CD4-positive, alpha-beta T cell (primary cell): ENCODE data around the gene ERAL1. TPM values are rescaled to one million over a fixed set of nuclear protein-coding genes. Genes with fewer than 3 reads are reported as not detected.
"Not testable (repeated sequence)": the region's sequence is repeated elsewhere in the genome, so short reads cannot be mapped to it uniquely, and the experiment has no call there.

Experiments used
- ATAC-seq: fragments of 200-7000 bp; cut with Tn5 transposase; one replicate; pipeline ENCODE4 v1.10.0; 2022; ENCODE audit warnings: mild to moderate bottlenecking; ENCODE audit not compliant: poor library complexity
- CTCF ChIA-PET: fragments of 350-600 bp; sonication (Branson Sonifier 250); formaldehyde crosslinking; loops from one replicate; lab custom pipeline; 2021; ENCODE audit warnings: antibody characterized with exemption, inconsistent platforms; lab: Charles Lee
- POLR2A ChIA-PET: fragments of 350-600 bp; sonication (Branson Sonifier 250); formaldehyde crosslinking; loops from one replicate; lab custom pipeline; 2021; ENCODE audit warnings: antibody characterized with exemption, inconsistent platforms; lab: Charles Lee
- DNase-seq, 14 experiments: peaks; one replicate each; pipeline ENCODE4 v3.0.0-alpha.2; 2013 to 2020; ENCODE audit warnings: mixed read lengths in 2 of 14
- H3K27ac ChIP-seq, 2 donors: one replicate each; pipeline versions ENCODE4 v1.5.1 to v1.7.0; 2013; ENCODE audit warnings: low read length in 2 of 2, low read depth in 1 of 2, mild to moderate bottlenecking in 1 of 2
- H3K27me3 ChIP-seq, 2 experiments: 1 replicate in 1 of 2; 2 replicates in 1 of 2; pipeline versions ENCODE4 v1.6.1 to v1.7.0; 2013; ENCODE audit warnings: low read length in 2 of 2, control low read depth in 1 of 2, mild to moderate bottlenecking in 1 of 2, moderate library complexity in 1 of 2; ENCODE audit not compliant: insufficient read depth in 2 of 2, control insufficient read depth in 1 of 2
- H3K36me3 ChIP-seq: one replicate; pipeline ENCODE4 v1.6.1; 2013; ENCODE audit warnings: low read length, control low read depth; ENCODE audit not compliant: insufficient read depth
- H3K4me1 ChIP-seq: one replicate; pipeline ENCODE4 v1.6.1; 2013; ENCODE audit warnings: low read length, control low read depth; ENCODE audit not compliant: insufficient read depth
- H3K4me3 ChIP-seq: one replicate; pipeline ENCODE4 v1.5.1; 2013; ENCODE audit warnings: mild to moderate bottlenecking, low read length, moderate library complexity
- H3K9me3 ChIP-seq, 2 experiments: 1 replicate in 1 of 2; 2 replicates in 1 of 2; pipeline versions ENCODE4 v1.6.1 to v1.7.0; 2013; ENCODE audit warnings: low read length in 2 of 2, mild to moderate bottlenecking in 2 of 2, control low read depth in 1 of 2, moderate library complexity in 1 of 2; ENCODE audit not compliant: control insufficient read depth in 1 of 2, insufficient read depth in 1 of 2
- H3K27ac Mint-ChIP-seq: one replicate; pipeline ENCODE4 v1.8.0; 2020; ENCODE audit warnings: mixed read lengths
- H3K27me3 Mint-ChIP-seq: one replicate; pipeline ENCODE4 v1.8.0; 2021; ENCODE audit warnings: mixed read lengths
- H3K36me3 Mint-ChIP-seq: one replicate; pipeline ENCODE4 v1.8.0; 2021; ENCODE audit warnings: low read depth, mixed read lengths
- H3K4me1 Mint-ChIP-seq: one replicate; pipeline ENCODE4 v1.8.0; 2021; ENCODE audit warnings: low read depth, mixed read lengths
- H3K4me3 Mint-ChIP-seq: one replicate; pipeline ENCODE4 v1.8.0; 2020; ENCODE audit warnings: mild to moderate bottlenecking, mixed read lengths
- H3K9me3 Mint-ChIP-seq: one replicate; pipeline ENCODE4 v1.8.0; 2020; ENCODE audit warnings: mixed read lengths
- intact Hi-C, 2 experiments: fragments of 100-400 bp; cut with DNase I in 1 of 2; cut with micrococcal nuclease in 1 of 2; formaldehyde crosslinking; loops; one replicate each; pipeline versions ENCODE4 v1.15.1 to v1.9.0; 2023 to 2025; cut with DNase I, micrococcal nuclease
- total RNA-seq, 174 experiments: library from RNA in 2 of 174; stranded (reverse) in 2 of 174; gene quantifications; one replicate each; pipeline ENCODE4 v1.2.3 and lab custom pipeline; 2021 to 2026
- TF ChIP-seq, protein P1 (sequence below): fragments of 200-600 bp; IDR thresholded peaks from one replicate; pipeline ENCODE4 v1.8.0; 2022; ENCODE audit warnings: antibody characterized with exemption, mild to moderate bottlenecking

ERAL1 gene
- total RNA-seq, 2 experiments from 2014 or later = 15.6 to 16.8 TPM

DNA sequence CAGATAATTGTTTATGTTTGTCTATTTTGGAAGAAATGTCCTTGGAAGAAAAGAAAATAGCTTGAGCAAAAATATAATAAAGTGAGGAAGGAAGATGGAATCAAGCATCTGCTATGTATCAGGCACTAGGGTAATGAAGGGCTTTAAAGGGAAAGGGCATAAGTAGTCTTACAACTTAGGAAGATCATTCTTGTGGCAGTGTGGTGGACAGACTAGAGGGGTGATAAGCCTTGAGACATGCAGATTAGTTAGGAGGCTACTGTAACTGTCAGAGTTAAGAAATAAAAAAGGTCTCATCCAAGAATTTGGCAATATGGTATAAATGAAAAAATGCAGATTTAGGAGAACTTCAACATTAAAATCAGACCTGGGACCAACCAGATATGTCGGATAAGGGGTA lies 27.1 kb upstream of the ERAL1 start:
- no peak overlapping the region for H3K4me3 Mint-ChIP-seq
- ATAC-seq (no peak), DNase-seq (no peak)
- H3K36me3 Mint-ChIP-seq = peaks cover 42% of the 10 kb centered on the region
- POLR2A ChIA-PET = no interaction called here
- TF ChIP-seq, protein P1, sequence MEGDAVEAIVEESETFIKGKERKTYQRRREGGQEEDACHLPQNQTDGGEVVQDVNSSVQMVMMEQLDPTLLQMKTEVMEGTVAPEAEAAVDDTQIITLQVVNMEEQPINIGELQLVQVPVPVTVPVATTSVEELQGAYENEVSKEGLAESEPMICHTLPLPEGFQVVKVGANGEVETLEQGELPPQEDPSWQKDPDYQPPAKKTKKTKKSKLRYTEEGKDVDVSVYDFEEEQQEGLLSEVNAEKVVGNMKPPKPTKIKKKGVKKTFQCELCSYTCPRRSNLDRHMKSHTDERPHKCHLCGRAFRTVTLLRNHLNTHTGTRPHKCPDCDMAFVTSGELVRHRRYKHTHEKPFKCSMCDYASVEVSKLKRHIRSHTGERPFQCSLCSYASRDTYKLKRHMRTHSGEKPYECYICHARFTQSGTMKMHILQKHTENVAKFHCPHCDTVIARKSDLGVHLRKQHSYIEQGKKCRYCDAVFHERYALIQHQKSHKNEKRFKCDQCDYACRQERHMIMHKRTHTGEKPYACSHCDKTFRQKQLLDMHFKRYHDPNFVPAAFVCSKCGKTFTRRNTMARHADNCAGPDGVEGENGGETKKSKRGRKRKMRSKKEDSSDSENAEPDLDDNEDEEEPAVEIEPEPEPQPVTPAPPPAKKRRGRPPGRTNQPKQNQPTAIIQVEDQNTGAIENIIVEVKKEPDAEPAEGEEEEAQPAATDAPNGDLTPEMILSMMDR = no peak
- peaks cover 12% of the 10 kb centered on the region for H3K36me3 ChIP-seq
- no peaks in the 10 kb centered on the region for H3K27me3 Mint-ChIP-seq
- no peaks in the 10 kb centered on the region for H3K27me3 ChIP-seq
- H3K9me3 ChIP-seq = no peaks in the 10 kb centered on the region
- CTCF ChIA-PET = interaction anchor here (1.5 to 1.9 kb wide), 2 partner anchors 64 to 101 kb away, joined by 5 read pairs; no protein-coding TSS in a partner anchor
- no peak overlapping the region for H3K4me3 ChIP-seq
- intact Hi-C loops = no loop called here
- H3K27ac ChIP-seq = no peak overlapping the region
- no peaks in the 10 kb centered on the region for H3K9me3 Mint-ChIP-seq
- H3K4me1 ChIP-seq = no peaks in the 10 kb centered on the region
- peaks cover 18% of the 10 kb centered on the region for H3K4me1 Mint-ChIP-seq
- H3K27ac Mint-ChIP-seq = no peak overlapping the region

DNA sequence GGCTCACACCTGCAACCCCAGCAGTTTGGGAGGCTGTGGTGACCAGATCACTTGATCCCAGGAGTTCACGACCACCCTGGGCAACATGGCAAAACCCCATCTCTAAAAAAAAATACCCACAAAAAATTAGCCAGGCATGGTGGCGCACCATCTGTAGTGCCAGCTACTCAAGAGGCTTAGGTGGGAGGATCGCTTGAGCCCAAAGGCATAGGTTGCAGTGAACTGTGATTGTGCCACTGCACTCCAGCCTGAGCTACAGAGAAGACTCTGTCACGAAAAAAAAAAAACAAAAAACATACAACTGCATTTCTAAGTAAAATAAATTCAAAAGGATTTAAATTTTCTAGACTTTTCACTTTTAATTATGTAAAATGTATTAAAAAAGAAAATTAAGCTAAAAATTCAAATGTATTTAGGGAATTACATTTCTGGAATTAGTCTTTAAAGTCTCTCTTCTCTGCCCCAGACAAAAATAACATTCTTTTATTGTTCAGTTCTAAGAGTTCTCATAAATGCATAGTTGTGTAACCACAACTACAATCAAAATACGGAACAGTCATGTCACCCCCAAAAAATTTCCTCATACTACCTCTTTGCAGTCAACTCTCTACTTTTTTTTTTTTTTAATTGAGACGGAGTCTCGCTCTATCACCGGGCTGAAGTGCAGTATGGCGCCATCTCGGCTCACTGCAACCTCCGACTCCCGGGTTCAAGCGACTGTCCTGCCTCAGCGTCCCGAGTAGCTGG lies 26.3 kb upstream of the ERAL1 start:
- Mint-ChIP-seq H3K27me3 (no peaks in the 10 kb centered on the region), H3K27ac (no peak overlapping the region), H3K36me3 (peaks cover 42% of the 10 kb centered on the region), H3K4me3 (no peak overlapping the region), H3K9me3 (no peaks in the 10 kb centered on the region), H3K4me1 (peaks cover 13% of the 10 kb centered on the region)
- no peak overlapping the region for H3K27ac ChIP-seq
- no peaks in the 10 kb centered on the region for H3K4me1 ChIP-seq
- H3K9me3 ChIP-seq = no peaks in the 10 kb centered on the region
- POLR2A ChIA-PET = interaction anchor here (1.0 kb wide), 1 partner anchor 14 kb away, joined by 3 read pairs; the partner anchor contains the start of gene FAM222B
- TF ChIP-seq, protein P1 = no peak
- no peaks in the 10 kb centered on the region for H3K27me3 ChIP-seq
- DNase-seq (no peak), ATAC-seq (no peak)
- no peak overlapping the region for H3K4me3 ChIP-seq
- H3K36me3 ChIP-seq = peaks cover 12% of the 10 kb centered on the region
- CTCF ChIA-PET = no interaction called here
- intact Hi-C loops = no loop called here

DNA sequence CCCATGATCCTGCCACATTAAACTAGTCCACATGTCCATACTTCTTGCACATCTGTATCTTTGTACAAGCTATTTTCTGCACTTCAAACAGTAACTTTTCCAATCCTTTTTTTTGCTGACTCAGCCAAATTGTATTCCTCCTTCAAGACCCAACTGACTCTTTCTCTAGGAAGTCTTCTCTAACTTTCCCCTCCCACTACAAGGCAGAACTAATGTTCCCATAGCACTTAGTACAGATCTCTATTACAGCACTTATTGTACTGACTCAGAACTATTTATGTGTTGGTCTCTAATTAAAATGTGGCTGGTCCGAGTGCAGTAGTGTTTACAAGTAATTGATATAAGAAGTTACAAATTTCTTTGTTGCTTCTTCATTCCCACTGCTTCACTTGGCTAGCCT lies 20.4 kb upstream of the ERAL1 start:
- peaks cover 26% of the 10 kb centered on the region for H3K36me3 Mint-ChIP-seq
- H3K27ac Mint-ChIP-seq = no peak overlapping the region
- Histone ChIP-seq H3K9me3 (no peaks in the 10 kb centered on the region), H3K4me1 (no peaks in the 10 kb centered on the region), H3K4me3 (no peak overlapping the region), H3K27me3 (no peaks in the 10 kb centered on the region), H3K27ac (no peak overlapping the region), H3K36me3 (peaks cover 20% of the 10 kb centered on the region)
- POLR2A ChIA-PET = no interaction called here
- TF ChIP-seq, protein P1 = no peak
- CTCF ChIA-PET = interaction anchor here (1.3 kb wide), 1 partner anchor 71 kb away, joined by 4 read pairs; no protein-coding TSS in a partner anchor
- H3K4me3 Mint-ChIP-seq = no peak overlapping the region
- ATAC-seq (no peak), DNase-seq (no peak)
- H3K4me1 Mint-ChIP-seq = peaks cover 14% of the 10 kb centered on the region
- H3K27me3 Mint-ChIP-seq = no peaks in the 10 kb centered on the region
- no peaks in the 10 kb centered on the region for H3K9me3 Mint-ChIP-seq
- intact Hi-C loops = no loop called here

DNA sequence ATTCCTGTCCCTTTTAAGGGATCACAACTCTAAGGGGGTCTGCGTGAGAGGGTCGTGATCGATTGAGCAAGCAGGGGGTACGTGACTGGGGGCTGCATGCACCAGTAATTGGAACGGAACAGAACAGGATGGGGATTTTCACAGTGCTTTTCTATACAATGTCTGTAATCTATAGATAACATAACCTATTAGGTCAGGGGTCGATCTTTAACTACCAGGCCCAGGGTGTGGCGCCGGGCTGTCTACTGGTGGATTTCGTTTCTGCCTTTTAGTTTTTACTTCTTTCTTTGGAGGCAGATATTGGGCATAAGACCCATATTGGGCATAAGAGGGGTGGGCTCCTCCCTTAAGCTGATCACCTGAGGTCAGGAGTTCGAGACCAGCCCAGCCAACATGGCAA lies 18.3 kb upstream of the ERAL1 start:
- not testable (repeated sequence) for H3K4me1 ChIP-seq, H3K27ac Mint-ChIP-seq
- POLR2A ChIA-PET = interaction anchor here (0.7 kb wide), 1 partner anchor 35 kb away, joined by 3 read pairs; no protein-coding TSS in a partner anchor

More for the DNA sequence above, 18.3 kb upstream of the ERAL1 start:
- H3K27ac ChIP-seq, ATAC-seq, H3K27me3 Mint-ChIP-seq, intact Hi-C loops, H3K4me3 Mint-ChIP-seq, H3K9me3 ChIP-seq, H3K9me3 Mint-ChIP-seq, DNase-seq, H3K4me3 ChIP-seq, H3K27me3 ChIP-seq: not testable (repeated sequence)
- Mint-ChIP-seq H3K4me1 (peaks cover 25% of the 10 kb centered on the region), H3K36me3 (peaks cover 19% of the 10 kb centered on the region)
- CTCF ChIA-PET = interaction anchor here (1.7 kb wide), 1 partner anchor 73 kb away, joined by 6 read pairs; no protein-coding TSS in a partner anchor
- peaks cover 12% of the 10 kb centered on the region for H3K36me3 ChIP-seq
